Gastroesophageal sphincter (tissue), 4 donors: Measurements from ENCODE around the gene ASB13. TPM values are rescaled to one million over a fixed set of nuclear protein-coding genes. Genes with fewer than 3 reads are reported as not detected.
A peak's percentile ranks its signal among the peaks of the same experiment; 100 is the strongest.

Experiments
- ATAC-seq: fragments of 150-250 bp; one replicate; pipeline ENCODE4 v1.9.1; 2016; ENCODE audit warnings: mild to moderate bottlenecking, moderate library complexity
- H3K27ac ChIP-seq, 4 donors: fragments of 200-600 bp; sonication (generic) in 3 of 4; 1 replicate in 3 of 4; 2 replicates in 1 of 4; pipeline ENCODE4 v1.5.1; 2016 to 2019
- H3K27me3 ChIP-seq: fragments of 200-600 bp; sonication (generic); one replicate; pipeline ENCODE4 v1.5.1; 2019
- H3K36me3 ChIP-seq, 2 donors: fragments of 200-600 bp; sonication (generic); one replicate each; pipeline ENCODE4 v1.5.1; 2019; ENCODE audit warnings: control low read depth in 1 of 2
- H3K4me1 ChIP-seq, 3 donors: fragments of 200-600 bp; sonication (generic); 1 replicate in 2 of 3; 2 replicates in 1 of 3; pipeline ENCODE4 v1.5.1; 2016 to 2019; ENCODE audit warnings: control low read depth in 2 of 3
- H3K4me3 ChIP-seq, 2 donors: fragments of 200-600 bp; sonication (generic); one replicate each; pipeline ENCODE4 v1.5.1; 2019; ENCODE audit warnings: mild to moderate bottlenecking in 1 of 2, moderate library complexity in 1 of 2
- H3K9me3 ChIP-seq, 3 donors: fragments of 200-600 bp; sonication (generic); one replicate each; pipeline ENCODE4 v1.5.1; 2017 to 2019; ENCODE audit warnings: control low read depth in 2 of 3
- EP300 ChIP-seq: sonication (generic); formaldehyde crosslinking; IDR thresholded peaks from one replicate; pipeline ENCODE4 v1.6.1; 2017; ENCODE audit warnings: antibody characterized with exemption, mild to moderate bottlenecking
- POLR2A ChIP-seq, 2 donors: fragments of 450-650 bp; IDR thresholded peaks; one replicate each; pipeline ENCODE4 v1.6.1; 2017; ENCODE audit warnings: antibody characterized with exemption in 2 of 2, mild to moderate bottlenecking in 2 of 2, moderate library complexity in 1 of 2
- POLR2AphosphoS5 ChIP-seq: sonication (generic); formaldehyde crosslinking; IDR thresholded peaks from one replicate; pipeline ENCODE4 v1.6.1; 2017; ENCODE audit warnings: antibody characterized with exemption
- WGBS, 2 donors: methylation state at CpG; one replicate each; pipeline ENCODE4 v1.1.5; 2018; ENCODE audit warnings: low coverage in 1 of 2; 5-methylcytosine and 5-hydroxymethylcytosine counted together
- total RNA-seq, 4 donors: library from RNA; depleted of rRNA; stranded (reverse); fragments of >200 nt; gene quantifications; one replicate each; pipeline ENCODE4 v1.1.0, GENCODE V29; 2016
- TF ChIP-seq, protein P1 (sequence below), 4 experiments: fragments of 200-600 bp in 2 of 4; fragments of 450-650 bp in 2 of 4; sonication (generic) in 1 of 4; IDR thresholded peaks; one replicate each; pipeline ENCODE4 v1.5.1; 2017 to 2019; ENCODE audit warnings: antibody characterized with exemption in 4 of 4, mild to moderate bottlenecking in 2 of 4, moderate library complexity in 2 of 4

ASB13 gene
- total RNA-seq, 4 donors from 2014 or later = 17.6 to 39.6 (median 19.0) TPM

GRCh38 chr10:5599613-5600520, 66.5 kb downstream of the ASB13 start:
- TF ChIP-seq POLR2AphosphoS5 (peak; percentile 90), POLR2A (IDR thresholded peaks at IDR 0.05) (no peak)
- Histone ChIP-seq H3K9me3 (no peaks in the 10 kb centered on the region), H3K4me1 (peaks cover 0 to 31% (median 0%) of the 10 kb centered on the region in 3 donors), H3K36me3 (no peaks in the 10 kb centered on the region), H3K27ac (no peak overlapping the region), H3K27me3 (no peaks in the 10 kb centered on the region), H3K4me3 (no peak overlapping the region)
- 56 to 79% methylated on average over 2 to 6 of the region's 23 CpGs for WGBS, 2 donors
- ATAC-seq = no peak

DNA sequence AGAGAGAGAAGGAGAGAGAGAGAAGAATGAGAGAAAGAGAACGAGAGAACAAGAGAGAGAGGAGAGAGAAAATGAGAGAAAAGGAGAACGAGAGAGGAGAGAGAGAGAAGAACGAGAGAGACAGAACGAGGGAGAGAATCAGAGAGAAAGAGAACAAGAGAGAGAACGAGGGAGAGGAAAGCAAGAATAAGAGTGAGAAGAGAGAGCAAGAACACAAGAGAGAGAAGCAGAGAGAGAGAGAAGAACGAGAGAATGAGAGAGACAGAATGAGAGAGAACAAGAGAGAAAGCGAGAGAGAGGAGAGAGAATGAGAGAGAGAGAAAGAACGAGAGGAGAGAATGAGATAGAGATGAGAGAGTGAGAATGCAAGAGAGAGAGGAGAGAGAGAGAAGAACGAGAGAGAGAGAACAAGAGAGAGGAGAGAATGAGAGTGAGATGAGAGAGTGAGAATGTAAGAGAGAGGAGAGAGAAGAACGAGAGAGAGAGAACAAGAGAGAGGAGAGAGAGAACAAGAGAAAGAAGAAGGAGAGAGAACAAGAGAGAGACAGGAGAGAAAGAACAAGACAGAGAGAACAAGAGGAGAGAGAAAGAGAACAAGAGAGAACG, 68.2 kb downstream of the ASB13 start:
- no peak for ATAC-seq
- H3K27me3 ChIP-seq = no peaks in the 10 kb centered on the region
- H3K4me3 ChIP-seq = no peak overlapping the region
- no peak overlapping the region for H3K27ac ChIP-seq
- H3K9me3 ChIP-seq = no peaks in the 10 kb centered on the region
- 82 to 84% methylated on average over 8 to 11 of the region's 11 CpGs for WGBS, 2 donors
- TF ChIP-seq EP300 = no peak
- peaks cover 0 to 31% (median 0%) of the 10 kb centered on the region in 3 donors for H3K4me1 ChIP-seq
- H3K36me3 ChIP-seq = no peaks in the 10 kb centered on the region

DNA sequence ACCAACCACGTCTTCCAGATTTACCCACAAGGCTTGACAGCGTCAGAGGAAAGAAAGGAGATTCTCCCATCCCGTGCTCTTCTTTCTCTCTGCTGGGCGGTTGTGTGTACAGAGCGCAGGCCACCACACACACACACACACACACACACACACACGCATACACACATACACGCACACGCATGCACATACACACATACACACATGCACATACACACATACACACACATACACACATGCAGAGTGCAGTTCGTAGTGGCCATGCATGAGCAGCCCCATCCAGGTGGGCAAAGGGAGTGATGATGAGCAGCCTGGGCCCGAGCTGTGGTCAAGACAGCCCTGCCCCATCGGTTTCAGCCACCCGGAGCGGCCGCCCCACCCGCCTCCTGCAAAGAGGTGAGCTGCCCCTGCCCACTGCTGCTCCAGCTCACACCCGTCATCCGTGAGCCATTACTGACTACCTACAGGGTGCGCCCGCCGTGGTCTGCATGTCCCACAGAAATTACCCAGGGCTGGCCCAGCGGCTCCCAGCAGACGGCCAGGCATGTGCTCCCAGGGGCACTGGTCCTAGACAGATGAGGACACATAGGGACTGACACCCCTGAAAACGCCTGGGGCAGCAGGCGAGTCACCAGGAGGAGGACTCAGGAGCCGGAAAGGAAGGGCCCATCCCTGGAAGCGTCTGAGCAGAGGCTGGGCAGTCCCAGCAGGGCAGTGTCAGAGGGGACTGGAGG, 69.6 kb downstream of the ASB13 start:
- Histone ChIP-seq H3K27me3 (no peaks in the 10 kb centered on the region), H3K36me3 (no peaks in the 10 kb centered on the region), H3K9me3 (no peaks in the 10 kb centered on the region), H3K27ac (no peak overlapping the region), H3K4me1 (peaks cover 0 to 26% (median 0%) of the 10 kb centered on the region in 3 donors), H3K4me3 (no peak overlapping the region)
- no peak for ATAC-seq
- 75% methylated on average over 8 of the region's 26 CpGs; no CpG with 5 or more reads in 1 of the 2 donors for WGBS, 2 donors
- TF ChIP-seq, protein P1, sequence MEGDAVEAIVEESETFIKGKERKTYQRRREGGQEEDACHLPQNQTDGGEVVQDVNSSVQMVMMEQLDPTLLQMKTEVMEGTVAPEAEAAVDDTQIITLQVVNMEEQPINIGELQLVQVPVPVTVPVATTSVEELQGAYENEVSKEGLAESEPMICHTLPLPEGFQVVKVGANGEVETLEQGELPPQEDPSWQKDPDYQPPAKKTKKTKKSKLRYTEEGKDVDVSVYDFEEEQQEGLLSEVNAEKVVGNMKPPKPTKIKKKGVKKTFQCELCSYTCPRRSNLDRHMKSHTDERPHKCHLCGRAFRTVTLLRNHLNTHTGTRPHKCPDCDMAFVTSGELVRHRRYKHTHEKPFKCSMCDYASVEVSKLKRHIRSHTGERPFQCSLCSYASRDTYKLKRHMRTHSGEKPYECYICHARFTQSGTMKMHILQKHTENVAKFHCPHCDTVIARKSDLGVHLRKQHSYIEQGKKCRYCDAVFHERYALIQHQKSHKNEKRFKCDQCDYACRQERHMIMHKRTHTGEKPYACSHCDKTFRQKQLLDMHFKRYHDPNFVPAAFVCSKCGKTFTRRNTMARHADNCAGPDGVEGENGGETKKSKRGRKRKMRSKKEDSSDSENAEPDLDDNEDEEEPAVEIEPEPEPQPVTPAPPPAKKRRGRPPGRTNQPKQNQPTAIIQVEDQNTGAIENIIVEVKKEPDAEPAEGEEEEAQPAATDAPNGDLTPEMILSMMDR (IDR thresholded peaks at IDR 0.05) = no peak
- TF ChIP-seq POLR2A (IDR thresholded peaks at IDR 0.05) = no peak

DNA sequence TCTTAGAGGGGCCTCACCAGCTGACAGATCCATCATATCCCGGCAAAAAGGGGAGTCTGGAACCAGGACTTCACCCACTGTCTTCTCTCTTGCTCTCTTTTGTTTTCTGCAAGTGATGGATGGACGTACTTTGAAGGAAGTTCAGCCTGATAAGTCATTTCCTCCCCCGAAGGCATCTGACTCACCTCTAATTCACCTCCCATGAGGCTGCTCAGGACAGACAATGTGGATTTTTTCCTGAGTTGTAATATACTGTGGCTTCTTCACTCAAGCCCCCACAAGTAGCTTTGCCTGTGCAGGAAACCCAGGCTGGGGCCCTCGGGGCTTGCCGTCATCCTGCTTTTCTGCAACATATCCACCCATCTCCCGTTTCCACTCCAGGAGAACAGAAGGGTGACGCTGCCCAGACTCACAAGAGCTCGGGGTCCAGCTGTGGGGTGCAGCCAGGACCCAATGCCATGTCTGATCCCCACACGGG, 70.4 kb downstream of the ASB13 start:
- H3K4me3 ChIP-seq = no peak overlapping the region
- H3K27ac ChIP-seq = no peak overlapping the region
- TF ChIP-seq POLR2AphosphoS5 = no peak
- no peak for TF ChIP-seq EP300
- TF ChIP-seq POLR2A (IDR thresholded peaks at IDR 0.05) = no peak
- TF ChIP-seq, protein P1 (IDR thresholded peaks at IDR 0.05) = no peak
- no peaks in the 10 kb centered on the region for H3K36me3 ChIP-seq
- no peaks in the 10 kb centered on the region for H3K9me3 ChIP-seq
- WGBS, 2 donors = 60 to 85% methylated on average over 5 to 8 of the region's 9 CpGs
- ATAC-seq = no peak
- peaks cover 0 to 19% (median 0%) of the 10 kb centered on the region in 3 donors for H3K4me1 ChIP-seq
- no peaks in the 10 kb centered on the region for H3K27me3 ChIP-seq

GRCh38 chr10:5595591-5595990, 70.8 kb downstream of the ASB13 start:
- Histone ChIP-seq H3K27ac (no peak overlapping the region), H3K36me3 (no peaks in the 10 kb centered on the region), H3K27me3 (no peaks in the 10 kb centered on the region), H3K4me1 (peaks cover 0 to 18% (median 0%) of the 10 kb centered on the region in 3 donors), H3K9me3 (no peaks in the 10 kb centered on the region), H3K4me3 (no peak overlapping the region)
- WGBS, 2 donors = 92% methylated on average over 3 of the region's 7 CpGs; no CpG with 5 or more reads in 1 of the 2 donors
- TF ChIP-seq, protein P1 (IDR thresholded peaks at IDR 0.05) = no peak
- no peak for TF ChIP-seq EP300
- no peak for TF ChIP-seq POLR2AphosphoS5
- no peak for TF ChIP-seq POLR2A (IDR thresholded peaks at IDR 0.05)
- ATAC-seq = no peak
